ENCODE data around the gene UMPS. TPM values are rescaled to one million over a fixed set of nuclear protein-coding genes. Genes with fewer than 3 reads are reported as not detected.

UMPS gene
- total and polyA plus RNA-seq, 2 donors (not counting 1 experiment from before 2014, with no cell fraction given) = 6.6 to 21.4 TPM

DNA sequence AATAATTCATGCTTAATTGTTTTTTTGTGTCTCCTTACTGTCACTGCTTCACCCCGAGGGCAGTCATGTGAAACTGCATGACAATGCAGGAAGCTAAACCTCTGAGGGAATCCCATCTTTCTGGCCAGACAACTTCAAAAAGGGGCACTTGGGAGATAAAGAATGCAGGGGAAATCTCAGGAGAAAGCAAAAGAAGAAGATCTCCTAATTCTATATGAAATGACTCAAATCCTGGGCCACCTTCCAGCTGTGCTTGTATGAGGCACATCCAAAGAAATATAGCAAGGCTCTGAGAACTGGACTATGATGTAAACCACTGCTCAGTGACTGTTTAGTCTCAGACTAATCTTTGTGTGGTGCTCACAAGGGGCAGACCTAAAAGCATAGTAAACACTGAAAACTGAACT, 22.6 kb upstream of the UMPS start:
- Mint-ChIP-seq H3K27ac (no peak overlapping the region), H3K27me3 (peaks cover 45% of the 10 kb centered on the region), H3K4me1 (no peaks in the 10 kb centered on the region), H3K9me3 (ENCODE audit: insufficient read depth) (no peaks in the 10 kb centered on the region), H3K4me3 (no peak overlapping the region)
- ChIA-PET CTCF (no interaction called here), POLR2A (no interaction called here)
- H4K20me1 ChIP-seq (ENCODE audit: control insufficient read depth, insufficient read depth, low read length, poor library complexity, severe bottlenecking) = no peaks in the 10 kb centered on the region
- WGBS (ENCODE audit: insufficient coverage) = no CpG with 5 or more reads among the region's 1 CpG
- H3K27ac ChIP-seq (ENCODE audit: low read length in 2 of 2) = no peak overlapping the region
- no peak overlapping the region for H3K9ac ChIP-seq (ENCODE audit: low read length)
- DNase-seq (no peak), ATAC-seq (ENCODE audit: low read depth) (no peak)
- H3K4me3 ChIP-seq (ENCODE audit: control extremely low read depth in 1 of 5, extremely low read depth in 1 of 5, insufficient read depth in 1 of 5, low read depth in 2 of 5, low read length in 4 of 5) = no peak overlapping the region
- H3K79me2 ChIP-seq (ENCODE audit: control insufficient read depth, insufficient read depth, low read length) = no peaks in the 10 kb centered on the region
- no peak for TF ChIP-seq EZH2 (IDR thresholded peaks at IDR 0.05; ENCODE audit: borderline replicate concordance, insufficient read depth, low read depth, low read length, poor library complexity, severe bottlenecking)
- TF ChIP-seq, protein P1, sequence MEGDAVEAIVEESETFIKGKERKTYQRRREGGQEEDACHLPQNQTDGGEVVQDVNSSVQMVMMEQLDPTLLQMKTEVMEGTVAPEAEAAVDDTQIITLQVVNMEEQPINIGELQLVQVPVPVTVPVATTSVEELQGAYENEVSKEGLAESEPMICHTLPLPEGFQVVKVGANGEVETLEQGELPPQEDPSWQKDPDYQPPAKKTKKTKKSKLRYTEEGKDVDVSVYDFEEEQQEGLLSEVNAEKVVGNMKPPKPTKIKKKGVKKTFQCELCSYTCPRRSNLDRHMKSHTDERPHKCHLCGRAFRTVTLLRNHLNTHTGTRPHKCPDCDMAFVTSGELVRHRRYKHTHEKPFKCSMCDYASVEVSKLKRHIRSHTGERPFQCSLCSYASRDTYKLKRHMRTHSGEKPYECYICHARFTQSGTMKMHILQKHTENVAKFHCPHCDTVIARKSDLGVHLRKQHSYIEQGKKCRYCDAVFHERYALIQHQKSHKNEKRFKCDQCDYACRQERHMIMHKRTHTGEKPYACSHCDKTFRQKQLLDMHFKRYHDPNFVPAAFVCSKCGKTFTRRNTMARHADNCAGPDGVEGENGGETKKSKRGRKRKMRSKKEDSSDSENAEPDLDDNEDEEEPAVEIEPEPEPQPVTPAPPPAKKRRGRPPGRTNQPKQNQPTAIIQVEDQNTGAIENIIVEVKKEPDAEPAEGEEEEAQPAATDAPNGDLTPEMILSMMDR (IDR thresholded peaks at IDR 0.05) = no peak
- H3K4me2 ChIP-seq (replicated peaks; ENCODE audit: low read depth, low read length, poor library complexity, severe bottlenecking) = no peak overlapping the region
- H3K27me3 ChIP-seq (replicated peaks in 1 of 4; ENCODE audit: control extremely low read depth in 1 of 4, control insufficient read depth in 3 of 4, insufficient read depth in 4 of 4, low read length in 3 of 4) = peaks cover 0 to 29% (median 16%) of the 10 kb centered on the region in 4 experiments
- no peaks in the 10 kb centered on the region for H3K36me3 ChIP-seq (replicated peaks in 1 of 2; ENCODE audit: control extremely low read depth in 1 of 2, control insufficient read depth in 1 of 2, extremely low read depth in 1 of 2, insufficient read depth in 2 of 2, low read length in 1 of 2)
- no peak overlapping the region for H2AFZ ChIP-seq (ENCODE audit: insufficient read depth, low read depth, low read length, poor library complexity, severe bottlenecking)
- peaks cover 0 to 4% (median 0%) of the 10 kb centered on the region in 3 donors for H3K9me3 ChIP-seq (ENCODE audit: control extremely low read depth in 1 of 3, control insufficient read depth in 2 of 3, insufficient read depth in 1 of 3, low read length in 2 of 3)
- H3K4me1 ChIP-seq (ENCODE audit: control insufficient read depth in 2 of 2, insufficient read depth in 2 of 2, low read length in 2 of 2) = no peaks in the 10 kb centered on the region
- intact Hi-C loops (cut with micrococcal nuclease) = no loop called here

DNA sequence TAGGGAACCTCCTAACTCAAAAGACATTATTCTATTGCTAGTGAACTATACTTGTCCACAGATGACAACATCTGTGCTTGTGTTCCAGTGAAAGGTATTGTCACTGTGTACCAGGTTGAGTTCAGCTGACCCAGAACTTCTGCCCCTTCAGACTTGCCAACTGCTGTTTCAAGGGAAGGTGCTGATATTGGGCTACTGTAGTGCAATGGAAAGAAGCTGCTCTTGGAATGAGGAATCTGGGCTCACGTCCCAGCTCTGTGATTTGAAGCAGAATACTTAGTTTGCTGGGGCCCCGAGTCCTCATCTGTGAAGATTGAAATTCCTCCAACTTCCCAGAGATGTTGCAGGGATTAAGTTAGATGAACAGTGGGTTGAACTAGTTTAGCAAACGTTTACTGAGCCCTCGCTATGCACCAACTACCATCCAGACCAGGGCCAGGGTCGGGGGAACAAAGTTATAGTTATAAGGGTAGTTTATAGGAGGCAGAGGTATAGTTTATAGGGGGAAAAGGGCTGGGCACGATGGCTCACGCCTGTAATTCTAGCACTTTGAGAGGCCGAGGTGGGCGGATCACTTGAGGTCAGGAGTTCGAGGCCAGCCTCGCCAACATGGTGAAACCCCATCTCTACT, 15.9 kb upstream of the UMPS start:
- Histone ChIP-seq H3K27ac (ENCODE audit: low read length in 2 of 2) (no peak overlapping the region), H3K4me2 (replicated peaks; ENCODE audit: low read depth, low read length, poor library complexity, severe bottlenecking) (no peak overlapping the region), H2AFZ (ENCODE audit: insufficient read depth, low read depth, low read length, poor library complexity, severe bottlenecking) (no peak overlapping the region), H4K20me1 (ENCODE audit: control insufficient read depth, insufficient read depth, low read length, poor library complexity, severe bottlenecking) (no peaks in the 10 kb centered on the region), H3K9ac (ENCODE audit: low read length) (no peak overlapping the region), H3K4me3 (ENCODE audit: control extremely low read depth in 1 of 5, extremely low read depth in 1 of 5, insufficient read depth in 1 of 5, low read depth in 2 of 5, low read length in 4 of 5) (no peak overlapping the region), H3K36me3 (replicated peaks in 1 of 2; ENCODE audit: control extremely low read depth in 1 of 2, control insufficient read depth in 1 of 2, extremely low read depth in 1 of 2, insufficient read depth in 2 of 2, low read length in 1 of 2) (no peaks in the 10 kb centered on the region), H3K79me2 (ENCODE audit: control insufficient read depth, insufficient read depth, low read length) (no peaks in the 10 kb centered on the region), H3K4me1 (ENCODE audit: control insufficient read depth in 2 of 2, insufficient read depth in 2 of 2, low read length in 2 of 2) (no peaks in the 10 kb centered on the region), H3K9me3 (ENCODE audit: control extremely low read depth in 1 of 3, control insufficient read depth in 2 of 3, insufficient read depth in 1 of 3, low read length in 2 of 3) (no peaks in the 10 kb centered on the region), H3K27me3 (replicated peaks in 1 of 4; ENCODE audit: control extremely low read depth in 1 of 4, control insufficient read depth in 3 of 4, insufficient read depth in 4 of 4, low read length in 3 of 4) (peaks cover 0 to 16% (median 10%) of the 10 kb centered on the region in 4 experiments)
- WGBS (ENCODE audit: insufficient coverage) = no CpG with 5 or more reads among the region's 11 CpGs
- Mint-ChIP-seq H3K27ac (no peak overlapping the region), H3K27me3 (peaks cover 41% of the 10 kb centered on the region), H3K4me3 (no peak overlapping the region), H3K4me1 (no peaks in the 10 kb centered on the region), H3K9me3 (ENCODE audit: insufficient read depth) (no peaks in the 10 kb centered on the region)
- TF ChIP-seq EZH2 (IDR thresholded peaks at IDR 0.05; ENCODE audit: borderline replicate concordance, insufficient read depth, low read depth, low read length, poor library complexity, severe bottlenecking) = no peak
- TF ChIP-seq, protein P1 (IDR thresholded peaks at IDR 0.05) = no peak
- intact Hi-C loops (cut with micrococcal nuclease) = no loop called here
- POLR2A ChIA-PET = no interaction called here
- no peak for ATAC-seq (ENCODE audit: low read depth)
- CTCF ChIA-PET = interaction anchor here (0.7 to 0.8 kb wide), 2 partner anchors 24 to 121 kb away, joined by 3 to 4 read pairs; no protein-coding TSS in a partner anchor
- no peak for DNase-seq
